IMR-90 (cell line): ENCODE measurements around the gene CAPN5. TPM values are rescaled to one million over a fixed set of nuclear protein-coding genes. Genes with fewer than 3 reads are reported as not detected.

ENCODE experiments used
- ATAC-seq: fragments of 200-7000 bp; cut with Tn5 transposase; 2 replicates; pipeline ENCODE4 v1.9.1; 2020; ENCODE audit warnings: low read depth, mild to moderate bottlenecking, moderate library complexity
- BruUV-seq: library from RNA; stranded (reverse); fragments of 400-500 nt; replicated peaks from 2 replicates; lab custom pipeline; 2021; lab: Mats Ljungman, UMichigan
- CTCF ChIA-PET: fragments of 300-600 bp; formaldehyde crosslinking; extraction: SDS; loops from one replicate; lab custom pipeline; 2021; ENCODE audit warnings: antibody characterized with exemption; lab: Yijun Ruan, JAX
- POLR2A ChIA-PET: fragments of 300-600 bp; sonication (Branson Sonifier 250); formaldehyde crosslinking; loops from one replicate; lab custom pipeline; 2022; ENCODE audit warnings: antibody characterized with exemption; ENCODE audit not compliant: unreplicated experiment; lab: Charles Lee
- DNase-seq: peaks from one replicate; pipeline ENCODE4 v3.0.0; 2013
- H2AFZ ChIP-seq: replicated peaks from 2 replicates; pipeline ENCODE3; 2013; ENCODE audit warnings: low read length, mild to moderate bottlenecking; ENCODE audit not compliant: poor library complexity
- H2AK5ac ChIP-seq: 2 replicates; pipeline ENCODE4 v1.6.1; 2013; ENCODE audit warnings: low read depth, low read length, inconsistent platforms
- H2AK9ac ChIP-seq: replicated peaks from 2 replicates; pipeline ENCODE3; 2013; ENCODE audit warnings: mild to moderate bottlenecking, low read depth, low read length, moderate library complexity; ENCODE audit not compliant: poor library complexity
- H2BK120ac ChIP-seq: 2 replicates; pipeline ENCODE4 v1.6.1; 2013; ENCODE audit warnings: low read depth, low read length, inconsistent platforms
- H2BK15ac ChIP-seq: 3 replicates; pipeline ENCODE4 v1.6.1; 2013; ENCODE audit warnings: low read depth, low read length, inconsistent platforms
- H2BK20ac ChIP-seq: 2 replicates; pipeline ENCODE4 v1.6.1; 2013; ENCODE audit warnings: low read depth, mild to moderate bottlenecking, inconsistent platforms, low read length, moderate library complexity
- H2BK5ac ChIP-seq: 2 replicates; pipeline ENCODE4 v1.6.1; 2013; ENCODE audit warnings: mild to moderate bottlenecking, low read depth, low read length, inconsistent platforms; ENCODE audit not compliant: poor library complexity, severe bottlenecking
- H3K14ac ChIP-seq: replicated peaks from 2 replicates; pipeline ENCODE4 v1.6.1; 2013; ENCODE audit warnings: low read depth, low read length, inconsistent platforms
- H3K18ac ChIP-seq: 2 replicates; pipeline ENCODE4 v1.6.1; 2013; ENCODE audit warnings: low read depth, low read length, control low read depth
- H3K23ac ChIP-seq: 2 replicates; pipeline ENCODE4 v1.6.1; 2013; ENCODE audit warnings: low read depth, low read length, inconsistent platforms
- H3K27ac ChIP-seq: 2 replicates; pipeline ENCODE4 v1.5.1; 2013; ENCODE audit warnings: mild to moderate bottlenecking, control low read depth, low read length; ENCODE audit not compliant: insufficient read depth
- H3K27me3 ChIP-seq: 2 replicates; pipeline ENCODE4 v1.6.1; 2013; ENCODE audit warnings: low read length; ENCODE audit not compliant: control insufficient read depth, insufficient read depth
- H3K36me3 ChIP-seq: 2 replicates; pipeline ENCODE4 v1.6.1; 2013; ENCODE audit warnings: low read length, mixed read lengths; ENCODE audit not compliant: control insufficient read depth, insufficient read depth
- H3K4ac ChIP-seq: 2 replicates; pipeline ENCODE4 v1.6.1; 2013; ENCODE audit warnings: low read depth, low read length, inconsistent platforms
- H3K4me1 ChIP-seq: 2 replicates; pipeline ENCODE4 v1.6.1; 2013; ENCODE audit warnings: low read length, mixed read lengths; ENCODE audit not compliant: control insufficient read depth, insufficient read depth
- H3K4me2 ChIP-seq: 2 replicates; pipeline ENCODE4 v1.6.1; 2013; ENCODE audit warnings: low read depth, mild to moderate bottlenecking, control low read depth, low read length, moderate library complexity
- H3K4me3 ChIP-seq: 2 replicates; pipeline ENCODE4 v1.5.1; 2013; ENCODE audit warnings: low read depth, mild to moderate bottlenecking, control low read depth, low read length, moderate library complexity; ENCODE audit not compliant: insufficient read depth
- H3K56ac ChIP-seq: 2 replicates; pipeline ENCODE4 v1.6.1; 2013; ENCODE audit warnings: low read length, inconsistent platforms; ENCODE audit not compliant: insufficient read depth; ENCODE audit errors: extremely low read depth
- H3K79me1 ChIP-seq, 2 experiments: 2 replicates each; pipeline ENCODE4 v1.6.1; 2013; ENCODE audit warnings: low read length in 2 of 2, inconsistent platforms in 1 of 2, low read depth in 1 of 2
- H3K9ac ChIP-seq: 2 replicates; pipeline ENCODE4 v1.6.1; 2013; ENCODE audit warnings: low read depth, low read length, control low read depth
- H3K9me1 ChIP-seq: 2 replicates; pipeline ENCODE4 v1.6.1; 2013; ENCODE audit warnings: low read length, inconsistent platforms; ENCODE audit not compliant: insufficient read depth
- H3K9me3 ChIP-seq: 2 replicates; pipeline ENCODE4 v1.6.1; 2013; ENCODE audit warnings: low read length; ENCODE audit not compliant: control insufficient read depth, insufficient read depth
- H4K20me1 ChIP-seq: 2 replicates; pipeline ENCODE4 v1.6.1; 2013; ENCODE audit warnings: low read length, inconsistent platforms; ENCODE audit not compliant: insufficient read depth
- H4K5ac ChIP-seq: 2 replicates; pipeline ENCODE4 v1.6.1; 2013; ENCODE audit warnings: mild to moderate bottlenecking, low read depth, low read length, control low read depth
- H4K8ac ChIP-seq, 2 experiments: 2 replicates each; pipeline ENCODE4 v1.6.1; 2013; ENCODE audit warnings: low read depth in 2 of 2, low read length in 2 of 2, control low read depth in 1 of 2, inconsistent platforms in 1 of 2
- H4K91ac ChIP-seq: 2 replicates; pipeline ENCODE4 v1.6.1; 2013; ENCODE audit warnings: low read depth, low read length, inconsistent platforms; ENCODE audit not compliant: insufficient read depth
- BHLHE40 ChIP-seq: fragments of 150-350 bp; IDR thresholded peaks from 2 replicates; pipeline ENCODE4 v1.6.1; 2016; ENCODE audit warnings: mild to moderate bottlenecking, low read depth, low read length
- CEBPB ChIP-seq: IDR thresholded peaks from 2 replicates; pipeline ENCODE4 v1.6.1; 2012; ENCODE audit warnings: low read depth, low read length, improper control_type of control experiment
- CHD1 ChIP-seq: IDR thresholded peaks from 2 replicates; pipeline ENCODE4 v1.6.1; 2012; ENCODE audit warnings: low read depth, low read length, improper control_type of control experiment
- CTCF ChIP-seq: conservative IDR thresholded peaks from 2 replicates; pipeline ENCODE4 v1.5.1; 2012; ENCODE audit warnings: mild to moderate bottlenecking, low read depth, low read length, improper control_type of control experiment
- ELK1 ChIP-seq: fragments of 150-350 bp; IDR thresholded peaks from 2 replicates; pipeline ENCODE4 v1.6.1; 2016; ENCODE audit warnings: low read depth, mild to moderate bottlenecking, low read length, moderate library complexity, borderline replicate concordance
- FOS ChIP-seq: fragments of 150-350 bp; IDR thresholded peaks from 2 replicates; pipeline ENCODE4 v1.6.1; 2016; ENCODE audit warnings: low read depth, low read length
- MAFK ChIP-seq: IDR thresholded peaks from 2 replicates; pipeline ENCODE4 v1.6.1; 2012; ENCODE audit warnings: low read depth, low read length, improper control_type of control experiment
- MAZ ChIP-seq: IDR thresholded peaks from 2 replicates; pipeline ENCODE4 v1.6.1; 2012; ENCODE audit warnings: low read depth, mild to moderate bottlenecking, low read length, improper control_type of control experiment, moderate library complexity, borderline replicate concordance
- MXI1 ChIP-seq: IDR thresholded peaks from 2 replicates; pipeline ENCODE4 v1.6.1; 2012; ENCODE audit warnings: low read depth, mild to moderate bottlenecking, low read length, moderate library complexity, borderline replicate concordance
- NFE2L2 ChIP-seq: fragments of 150-350 bp; IDR thresholded peaks from 2 replicates; pipeline ENCODE4 v1.6.1; 2016; ENCODE audit warnings: low read depth, mild to moderate bottlenecking, low read length
- POLR2A ChIP-seq: IDR thresholded peaks from 2 replicates; pipeline ENCODE4 v1.6.1; 2012; ENCODE audit warnings: mild to moderate bottlenecking, low read depth, low read length
- RAD21 ChIP-seq: IDR thresholded peaks from 2 replicates; pipeline ENCODE4 v1.6.1; 2012; ENCODE audit warnings: low read length, improper control_type of control experiment
- RCOR1 ChIP-seq: IDR thresholded peaks from 2 replicates; pipeline ENCODE4 v1.6.1; 2012; ENCODE audit warnings: mild to moderate bottlenecking, low read length, improper control_type of control experiment; ENCODE audit not compliant: insufficient replicate concordance
- RFX5 ChIP-seq: IDR thresholded peaks from 2 replicates; pipeline ENCODE4 v1.8.0; 2012; ENCODE audit warnings: low read depth, mild to moderate bottlenecking, low read length, moderate library complexity
- SMC3 ChIP-seq: fragments of 150-350 bp; IDR thresholded peaks from 2 replicates; pipeline ENCODE4 v1.6.1; 2016; ENCODE audit warnings: low read depth, mild to moderate bottlenecking, antibody characterized with exemption, low read length, moderate library complexity
- USF2 ChIP-seq: fragments of 150-350 bp; IDR thresholded peaks from 2 replicates; pipeline ENCODE4 v1.6.1; 2017; ENCODE audit warnings: mild to moderate bottlenecking, antibody characterized with exemption, low read length, low read depth
- WGBS, 2 experiments: methylation state at CpG; one replicate each; pipeline versions ENCODE4 v1.1.5 to v1.1.7; 2013; ENCODE audit warnings: missing lambda C conversion rate in 2 of 2; ENCODE audit not compliant: insufficient read length in 1 of 2; ENCODE audit errors: extremely low coverage in 2 of 2; 5-methylcytosine and 5-hydroxymethylcytosine counted together
- dilution Hi-C: fragments of 300-500 bp; cut with HindIII; formaldehyde crosslinking; loops from one replicate; pipeline ENCODE4 v1.14.3; 2018; ENCODE audit warnings: low sequenced_read_pairs; ENCODE audit not compliant: unreplicated experiment
- in situ Hi-C: fragments of 300-500 bp; cut with MboI; formaldehyde crosslinking; loops from 3 replicates; pipeline ENCODE4 v1.14.3; 2019; ENCODE audit warnings: low sequenced_read_pairs, inconsistent platforms, mixed read lengths
- intact Hi-C: fragments of 100-400 bp; cut with micrococcal nuclease; formaldehyde crosslinking; loops from 2 replicates; pipeline ENCODE4 v1.10.0; 2022
- polyA plus RNA-seq, 3 experiments: library from polyadenylated mRNA; depleted of rRNA; stranded (reverse); fragments of >200 nt; gene quantifications; 2 replicates each; pipeline ENCODE4 v1.2.3, GENCODE V29; 2012; ENCODE audit warnings: low replicate concordance in 1 of 3
- total RNA-seq: library from RNA; depleted of rRNA; stranded (reverse); fragments of >200 nt; gene quantifications from 2 replicates; pipeline ENCODE4 v1.2.3, GENCODE V29; 2012

Gene CAPN5
- total and polyA plus RNA-seq, 2 of the 4 experiments (the other 2 are of a cell fraction), result 8.1 to 24.0 TPM

DNA sequence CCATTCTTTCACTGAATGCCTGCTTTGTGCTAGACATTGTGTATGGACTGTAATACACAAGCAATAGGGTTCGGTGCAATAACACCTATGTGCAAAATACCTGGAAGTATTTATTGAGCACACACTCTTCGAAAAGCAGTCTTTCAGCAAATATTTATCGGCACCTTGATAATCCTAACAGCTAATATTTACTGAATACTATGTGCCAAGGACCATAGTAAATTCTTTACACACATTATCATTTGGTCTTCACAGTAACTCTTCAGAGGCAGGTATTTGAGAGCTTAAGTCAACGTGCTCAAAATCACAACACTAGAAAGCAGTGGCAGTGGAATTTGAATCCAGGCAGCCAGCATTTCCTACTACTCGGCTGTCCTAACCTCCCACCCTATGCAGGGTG, 30.4 kb upstream of the CAPN5 start:
- CTCF ChIA-PET, result no interaction called here
- Histone ChIP-seq H2BK120ac (no peak overlapping the region), H3K4me1 (peaks cover 3% of the 10 kb centered on the region; the same call in 1 of the 2 replicates), H3K56ac (no peak overlapping the region), H4K5ac (no peak overlapping the region), H4K20me1 (no peaks in the 10 kb centered on the region; the same call in none of the 2 replicates), H3K14ac (no peak overlapping the region), H3K4ac (no peak overlapping the region), H2BK15ac (no peak overlapping the region), H3K18ac (no peak overlapping the region), H3K36me3 (no peaks in the 10 kb centered on the region), H2BK20ac (no peak overlapping the region), H3K79me1 (no peaks in the 10 kb centered on the region), H4K91ac (no peak overlapping the region), H3K9me1 (peaks cover 2% of the 10 kb centered on the region; the same call in 1 of the 2 replicates), H4K8ac (no peak overlapping the region), H3K23ac (no peak overlapping the region), H2AK9ac (no peak overlapping the region), H3K27ac (no peak overlapping the region), H3K4me3 (no peak overlapping the region), H2AFZ (no peak overlapping the region), H2BK5ac (no peak overlapping the region), H2AK5ac (no peak overlapping the region), H3K4me2 (no peak overlapping the region), H3K9me3 (no peaks in the 10 kb centered on the region), H3K27me3 (peaks cover 30% of the 10 kb centered on the region), H3K9ac (no peak overlapping the region)
- POLR2A ChIA-PET, result no interaction called here
- TF ChIP-seq MXI1 (no peak), NFE2L2 (no peak), RFX5 (no peak), CEBPB (no peak), RCOR1 (no peak), POLR2A (no peak), USF2 (no peak), FOS (no peak), BHLHE40 (no peak), SMC3 (no peak), MAZ (no peak), CHD1 (no peak), RAD21 (no peak), MAFK (no peak), CTCF (no peak), ELK1 (no peak)
- dilution Hi-C loops (no loop called here), in situ Hi-C loops (loop anchor here (10.0 to 25.0 kb wide), 2 partner anchors 222 to 299 kb away; no protein-coding TSS in a partner anchor), intact Hi-C loops (loop anchor here (10.0 kb wide), 1 partner anchor 62 kb away; no protein-coding TSS in a partner anchor)
- no TSS peak for BruUV-seq
- ATAC-seq, result no peak
- DNase-seq, result no peak
- 53% methylated on average over 2 of the region's 5 CpGs; no CpG with 5 or more reads in 1 of the 2 experiments for WGBS, 2 experiments
